ENCODE data around the gene SYF2.

SYF2 gene

GRCh38 chr1:25232866-25233784 is 823 bp upstream of the SYF2 start:
- peak overlapping the region; percentile 86 for H3K4me3 ChIP-seq (ENCODE audit: low read depth, low read length)
- DNase-seq (ENCODE audit: low read depth, low spot score) = peak; percentile 84
- TF ChIP-seq CTCF (IDR thresholded peaks at IDR 0.05; ENCODE audit: low read depth, low read length) = no peak
- in situ Hi-C loops (cut with HindIII; ENCODE audit: low sequenced_read_pairs) = no loop called here

GRCh38 chr1:25223471-25223870 is 8.8 kb downstream of the SYF2 start:
- H3K4me3 ChIP-seq (ENCODE audit: low read depth, low read length) = no peak overlapping the region
- in situ Hi-C loops (cut with HindIII; ENCODE audit: low sequenced_read_pairs) = loop anchor here (25.0 kb wide), 1 partner anchor 286 kb away; the partner anchor contains the start of gene RUNX3
- TF ChIP-seq CTCF (IDR thresholded peaks at IDR 0.05; ENCODE audit: low read depth, low read length) = no peak
- DNase-seq (ENCODE audit: low read depth, low spot score) = no peak

- no peak for DNase-seq (ENCODE audit: low read depth, low spot score)
- in situ Hi-C loops (cut with HindIII; ENCODE audit: low sequenced_read_pairs) = loop anchor here (25.0 kb wide), 1 partner anchor 285 kb away; the partner anchor contains the start of gene RUNX3
- no peak for TF ChIP-seq CTCF (IDR thresholded peaks at IDR 0.05; ENCODE audit: low read depth, low read length)
- no peak overlapping the region for H3K4me3 ChIP-seq (ENCODE audit: low read depth, low read length)
Observed at GRCh38 chr1:25222606-25223005, 9.7 kb downstream of the SYF2 start.

- no peak for DNase-seq (ENCODE audit: low read depth, low spot score)
- no peak for TF ChIP-seq CTCF (IDR thresholded peaks at IDR 0.05; ENCODE audit: low read depth, low read length)
- in situ Hi-C loops (cut with HindIII; ENCODE audit: low sequenced_read_pairs) = loop anchor here (25.0 kb wide), 1 partner anchor 283 kb away; the partner anchor contains the start of gene RUNX3
- H3K4me3 ChIP-seq (ENCODE audit: low read depth, low read length) = no peak overlapping the region
Observed at GRCh38 chr1:25220666-25221065, 11.6 kb downstream of the SYF2 start.

GRCh38 chr1:25219661-25220251 is 12.5 kb downstream of the SYF2 start:
- H3K4me3 ChIP-seq (ENCODE audit: low read depth, low read length) = no peak overlapping the region
- in situ Hi-C loops (cut with HindIII; ENCODE audit: low sequenced_read_pairs) = loop anchor here (25.0 kb wide), 1 partner anchor 282 kb away; the partner anchor contains the start of gene RUNX3
- DNase-seq (ENCODE audit: low read depth, low spot score) = no peak
- TF ChIP-seq CTCF (IDR thresholded peaks at IDR 0.05; ENCODE audit: low read depth, low read length) = no peak

- in situ Hi-C loops (cut with HindIII; ENCODE audit: low sequenced_read_pairs) = loop anchor here (25.0 kb wide), 1 partner anchor 280 kb away; the partner anchor contains the start of gene RUNX3
- no peak for DNase-seq (ENCODE audit: low read depth, low spot score)
- TF ChIP-seq CTCF (IDR thresholded peaks at IDR 0.05; ENCODE audit: low read depth, low read length) = no peak
- H3K4me3 ChIP-seq (ENCODE audit: low read depth, low read length) = no peak overlapping the region
Observed at GRCh38 chr1:25217598-25218232, 14.6 kb downstream of the SYF2 start.

All from astrocyte of the spinal cord (primary cell).